ENCODE results near the gene BMP4. TPM values are rescaled to one million over a fixed set of nuclear protein-coding genes. Genes with fewer than 3 reads are reported as not detected.

The BMP4 gene
- under 1 TPM in 1 of 2 experiments, not detected in 1; 0.20 TPM for total RNA-seq
- not detected for polyA plus RNA-seq

DNA sequence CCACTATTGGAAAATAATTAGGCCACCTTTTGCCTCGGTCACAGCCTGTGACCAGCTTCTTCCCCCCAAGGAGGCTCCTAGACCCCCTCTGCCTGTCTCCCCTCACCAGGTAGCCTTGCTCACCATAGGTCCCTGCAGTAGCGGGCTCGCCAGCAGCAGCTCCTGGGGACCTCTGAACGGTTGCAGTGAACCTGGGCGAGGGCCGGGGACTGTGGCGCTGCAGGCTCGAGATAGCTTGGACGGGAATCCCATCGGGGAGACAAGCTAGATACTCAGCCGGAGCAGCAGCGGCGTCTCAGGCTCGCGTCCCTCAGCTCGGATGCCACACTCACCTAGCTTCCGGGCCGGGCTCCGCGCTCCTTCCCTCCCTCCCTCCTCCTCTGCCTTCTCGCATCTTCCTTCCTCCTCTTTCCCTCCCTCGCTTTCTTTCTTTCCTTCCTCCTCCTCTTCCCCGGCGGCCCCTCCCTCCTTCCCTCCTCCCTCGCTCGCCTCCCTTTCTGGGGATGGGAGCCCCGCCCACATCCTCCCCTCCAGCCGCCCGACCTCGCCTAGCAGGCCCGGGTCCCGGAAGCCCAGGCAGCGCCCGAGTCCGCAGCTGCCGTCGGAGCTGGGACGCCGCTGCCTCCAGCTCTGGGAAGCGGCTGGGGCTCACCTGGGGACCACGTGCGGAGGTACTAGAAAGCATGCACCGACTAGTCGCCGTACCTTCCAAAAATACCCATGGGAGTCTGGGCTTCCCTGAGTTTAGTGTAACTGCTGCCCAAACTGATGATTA, at the start of gene BMP4:
BMP4 (minus strand) TSS at position 399 of the 775 bp plus-strand sequence. CDS start 4,603 bp downstream, outside the sequence.
- Mint-ChIP-seq H3K27me3 (peaks cover 51 to 77% of the 10 kb centered on the region in 2 donors), H3K4me3 (peak within 1 kb of the TSS in 6 of 7 donors; percentile 53 to 82 (median 64)), H3K9me3 (peaks cover 0 to 3% (median 2%) of the 10 kb centered on the region in 5 donors), H3K4me1 (peaks cover 21 to 41% (median 31%) of the 10 kb centered on the region in 3 donors), H3K27ac (peak within 1 kb of the TSS in 1 of 8 donors; percentile 33), H3K36me3 (no peaks in the 10 kb centered on the region)
- Histone ChIP-seq H3K4me1 (ENCODE audit: insufficient read depth, low read length) (no peaks in the 10 kb centered on the region), H3K4me3 (ENCODE audit: low read length) (peak within 1 kb of the TSS; percentile 39), H3K27me3 (ENCODE audit: insufficient read depth, low read length, poor library complexity, severe bottlenecking) (peaks cover 6% of the 10 kb centered on the region), H3K27ac (ENCODE audit: low read depth, low read length) (no peak within 1 kb of the TSS), H3K9me3 (ENCODE audit: low read length) (no peaks in the 10 kb centered on the region), H3K36me3 (ENCODE audit: insufficient read depth, low read length) (no peaks in the 10 kb centered on the region)
- peak in 1 of 5 donors; percentile 3 for DNase-seq
- ChIA-PET CTCF (no interaction called here), POLR2A (no interaction called here)

DNA sequence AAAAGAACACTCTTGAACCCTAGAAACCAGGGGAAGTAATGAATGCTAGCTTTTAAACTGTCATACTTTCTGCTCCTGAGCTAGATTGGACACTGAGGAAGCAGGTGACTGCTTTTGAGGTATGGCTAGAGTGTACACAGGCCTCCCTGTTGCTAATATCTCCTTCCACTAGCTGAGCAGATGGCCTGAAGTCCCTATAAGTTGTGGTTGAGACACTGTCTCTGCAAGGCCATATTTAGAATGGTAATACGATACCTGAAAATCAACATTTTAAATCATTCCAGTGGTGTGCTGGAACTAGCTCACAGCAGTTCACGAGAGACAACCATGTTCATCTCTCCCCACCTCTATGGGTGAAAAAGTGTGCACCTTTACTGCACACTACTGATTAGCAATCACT, 46.4 kb upstream of the BMP4 start:
- Histone ChIP-seq H3K4me1 (ENCODE audit: insufficient read depth, low read length) (no peaks in the 10 kb centered on the region), H3K27ac (ENCODE audit: low read depth, low read length) (no peak overlapping the region), H3K9me3 (ENCODE audit: low read length) (no peaks in the 10 kb centered on the region), H3K36me3 (ENCODE audit: insufficient read depth, low read length) (no peaks in the 10 kb centered on the region), H3K4me3 (ENCODE audit: low read length) (no peak overlapping the region), H3K27me3 (ENCODE audit: insufficient read depth, low read length, poor library complexity, severe bottlenecking) (no peaks in the 10 kb centered on the region)
- Mint-ChIP-seq H3K4me1 (no peaks in the 10 kb centered on the region), H3K9me3 (peaks cover 0 to 9% (median 4%) of the 10 kb centered on the region in 5 donors), H3K27me3 (peaks cover 0 to 4% of the 10 kb centered on the region in 2 donors), H3K4me3 (no peak overlapping the region), H3K36me3 (no peaks in the 10 kb centered on the region), H3K27ac (no peak overlapping the region)
- POLR2A ChIA-PET, result no interaction called here
- CTCF ChIA-PET, result no interaction called here
- no peak for DNase-seq

DNA sequence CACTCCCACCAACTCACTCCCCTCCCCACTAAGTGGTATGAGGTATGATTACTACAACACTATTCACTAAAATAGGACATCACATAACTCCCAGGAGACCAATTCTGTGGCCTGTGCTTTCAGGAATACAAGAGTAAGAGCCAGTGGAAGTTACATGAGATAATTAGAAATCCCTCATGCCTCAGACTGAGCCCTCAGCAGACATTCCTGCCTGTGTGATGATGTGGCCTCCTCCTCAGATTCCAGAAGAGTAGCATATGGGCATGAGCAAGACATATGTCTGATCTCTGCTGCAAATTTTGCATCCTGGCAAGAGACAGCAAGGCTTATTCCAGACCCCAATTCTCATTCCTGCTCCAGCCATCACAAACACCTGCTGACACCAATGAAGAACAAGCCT, 46.0 kb upstream of the BMP4 start:
- Mint-ChIP-seq H3K9me3 (peaks cover 0 to 8% (median 4%) of the 10 kb centered on the region in 5 donors), H3K27me3 (peaks cover 0 to 4% of the 10 kb centered on the region in 2 donors), H3K4me3 (no peak overlapping the region), H3K4me1 (no peaks in the 10 kb centered on the region), H3K36me3 (no peaks in the 10 kb centered on the region), H3K27ac (no peak overlapping the region)
- Histone ChIP-seq H3K4me3 (ENCODE audit: low read length) (no peak overlapping the region), H3K27ac (ENCODE audit: low read depth, low read length) (no peak overlapping the region), H3K27me3 (ENCODE audit: insufficient read depth, low read length, poor library complexity, severe bottlenecking) (no peaks in the 10 kb centered on the region), H3K36me3 (ENCODE audit: insufficient read depth, low read length) (no peaks in the 10 kb centered on the region), H3K9me3 (ENCODE audit: low read length) (no peaks in the 10 kb centered on the region), H3K4me1 (ENCODE audit: insufficient read depth, low read length) (no peaks in the 10 kb centered on the region)
- POLR2A ChIA-PET, result no interaction called here
- no peak for DNase-seq
- CTCF ChIA-PET, result no interaction called here

DNA sequence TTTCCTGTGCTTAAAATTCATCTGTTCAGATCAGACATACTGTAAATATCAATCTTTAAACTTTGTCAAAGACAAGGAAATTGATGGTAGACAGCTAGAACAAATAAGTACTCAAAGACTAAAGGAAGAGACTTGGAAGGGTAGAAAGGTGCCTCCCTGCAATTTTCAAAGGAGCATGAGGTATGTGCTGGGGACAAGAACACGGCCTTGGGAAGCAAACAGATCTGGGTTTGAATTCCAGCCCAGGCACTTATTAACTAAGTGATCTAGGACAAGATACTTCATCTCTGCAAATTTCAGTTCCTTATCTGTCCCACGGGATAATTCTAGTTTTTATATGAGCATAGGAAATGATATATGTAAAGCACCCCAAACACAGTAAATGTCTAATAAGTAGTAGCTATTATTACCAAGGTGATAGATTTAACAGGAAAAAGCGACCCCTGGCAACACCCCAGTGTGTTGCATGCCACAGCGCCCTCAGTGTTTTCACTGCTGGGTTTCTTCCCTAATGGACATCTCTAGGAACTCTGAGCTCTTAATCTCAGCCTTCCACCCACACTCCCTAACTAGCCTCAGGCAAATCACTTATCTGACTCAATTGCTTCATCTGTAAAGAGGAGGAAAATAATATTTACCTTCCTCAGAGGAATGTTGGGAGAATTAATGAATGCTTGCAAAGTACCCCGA, 44.7 kb upstream of the BMP4 start:
- Histone ChIP-seq H3K4me3 (ENCODE audit: low read length) (no peak overlapping the region), H3K27ac (ENCODE audit: low read depth, low read length) (no peak overlapping the region), H3K36me3 (ENCODE audit: insufficient read depth, low read length) (no peaks in the 10 kb centered on the region), H3K27me3 (ENCODE audit: insufficient read depth, low read length, poor library complexity, severe bottlenecking) (no peaks in the 10 kb centered on the region), H3K9me3 (ENCODE audit: low read length) (no peaks in the 10 kb centered on the region), H3K4me1 (ENCODE audit: insufficient read depth, low read length) (no peaks in the 10 kb centered on the region)
- H3K4me3 Mint-ChIP-seq, result no peak overlapping the region
- peaks cover 0 to 2% of the 10 kb centered on the region in 2 donors for H3K27me3 Mint-ChIP-seq
- no peaks in the 10 kb centered on the region for H3K4me1 Mint-ChIP-seq
- no peaks in the 10 kb centered on the region for H3K36me3 Mint-ChIP-seq
- H3K9me3 Mint-ChIP-seq, result peaks cover 0 to 4% (median 2%) of the 10 kb centered on the region in 5 donors
- H3K27ac Mint-ChIP-seq, result no peak overlapping the region
- DNase-seq, result no peak
- ChIA-PET POLR2A (no interaction called here), CTCF (no interaction called here)

DNA sequence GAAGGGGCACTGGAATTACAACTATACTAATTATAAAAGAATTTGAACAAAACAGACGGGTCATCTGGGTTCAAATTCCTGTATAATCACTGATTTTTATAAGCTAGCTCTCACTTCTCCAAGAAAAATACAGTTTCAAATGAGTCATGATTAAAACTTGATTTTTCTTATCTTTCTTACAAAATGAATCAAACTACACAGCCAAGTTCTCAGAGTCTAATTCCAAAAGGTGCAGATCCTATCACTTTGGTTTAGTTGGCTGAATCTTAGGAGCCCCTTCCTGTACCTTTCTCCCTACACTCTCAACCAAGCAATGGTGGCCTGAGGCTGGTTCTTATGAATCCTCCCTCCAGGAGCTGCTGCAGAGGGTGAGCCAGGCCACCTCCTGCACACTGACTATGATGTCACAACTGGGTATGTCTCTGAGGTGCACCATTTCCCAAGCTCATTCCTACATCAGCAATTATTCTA, 43.8 kb upstream of the BMP4 start:
- Histone ChIP-seq H3K27ac (ENCODE audit: low read depth, low read length) (no peak overlapping the region), H3K4me3 (ENCODE audit: low read length) (no peak overlapping the region), H3K9me3 (ENCODE audit: low read length) (no peaks in the 10 kb centered on the region), H3K4me1 (ENCODE audit: insufficient read depth, low read length) (no peaks in the 10 kb centered on the region), H3K36me3 (ENCODE audit: insufficient read depth, low read length) (no peaks in the 10 kb centered on the region), H3K27me3 (ENCODE audit: insufficient read depth, low read length, poor library complexity, severe bottlenecking) (no peaks in the 10 kb centered on the region)
- POLR2A ChIA-PET, result no interaction called here
- no peak for DNase-seq
- H3K36me3 Mint-ChIP-seq, result no peaks in the 10 kb centered on the region
- H3K27me3 Mint-ChIP-seq, result no peaks in the 10 kb centered on the region
- no peaks in the 10 kb centered on the region for H3K4me1 Mint-ChIP-seq
- H3K27ac Mint-ChIP-seq, result no peak overlapping the region
- no peak overlapping the region for H3K4me3 Mint-ChIP-seq
- H3K9me3 Mint-ChIP-seq, result peaks cover 0 to 3% (median 0%) of the 10 kb centered on the region in 5 donors
- CTCF ChIA-PET, result no interaction called here

DNA sequence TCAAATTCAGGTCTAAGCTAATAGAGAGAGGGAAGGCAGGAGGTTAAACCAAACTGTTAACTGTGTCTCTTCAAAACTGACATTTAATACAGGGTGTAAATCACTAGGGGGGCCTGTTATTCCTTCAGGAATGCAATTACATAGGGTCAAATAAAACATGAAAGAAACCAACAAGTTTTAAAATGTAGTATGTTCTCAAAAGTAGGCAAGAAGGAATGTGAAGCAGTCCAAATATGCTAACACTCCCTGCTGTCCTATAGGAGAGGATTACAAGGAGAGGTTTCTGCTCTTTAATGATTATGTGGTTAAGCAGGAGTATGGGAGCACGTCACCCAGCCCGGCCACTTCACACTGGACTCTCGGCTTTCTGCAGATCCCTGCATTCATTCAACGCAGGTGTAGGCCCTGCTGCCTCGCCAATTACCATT, 42.5 kb upstream of the BMP4 start:
- no peak overlapping the region for H3K4me3 ChIP-seq (ENCODE audit: low read length)
- Mint-ChIP-seq H3K4me3 (no peak overlapping the region), H3K27me3 (no peaks in the 10 kb centered on the region), H3K4me1 (no peaks in the 10 kb centered on the region), H3K36me3 (no peaks in the 10 kb centered on the region), H3K9me3 (peaks cover 0 to 3% (median 0%) of the 10 kb centered on the region in 5 donors), H3K27ac (no peak overlapping the region)
- no peaks in the 10 kb centered on the region for H3K9me3 ChIP-seq (ENCODE audit: low read length)
- H3K36me3 ChIP-seq (ENCODE audit: insufficient read depth, low read length), result no peaks in the 10 kb centered on the region
- H3K27me3 ChIP-seq (ENCODE audit: insufficient read depth, low read length, poor library complexity, severe bottlenecking), result no peaks in the 10 kb centered on the region
- no peak for DNase-seq
- ChIA-PET CTCF (no interaction called here), POLR2A (no interaction called here)
- no peaks in the 10 kb centered on the region for H3K4me1 ChIP-seq (ENCODE audit: insufficient read depth, low read length)
- no peak overlapping the region for H3K27ac ChIP-seq (ENCODE audit: low read depth, low read length)

DNA sequence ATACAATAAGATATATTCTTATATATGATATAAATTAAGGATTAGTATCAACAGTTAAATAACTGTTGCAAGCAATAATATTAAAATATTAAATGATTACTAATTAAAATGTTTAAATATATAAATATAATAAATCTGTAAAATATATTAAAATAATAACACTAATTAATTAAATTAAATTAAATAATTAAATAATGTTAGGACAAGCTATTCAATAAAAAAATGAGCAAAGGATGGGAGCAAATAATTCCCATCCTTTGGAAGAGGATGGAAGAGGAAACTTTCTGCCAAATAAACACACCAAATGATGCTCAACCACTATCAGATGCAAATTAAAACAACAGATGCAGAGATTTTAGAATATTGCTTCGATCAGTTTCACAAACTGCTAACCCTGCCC, 39.4 kb upstream of the BMP4 start:
- ChIA-PET POLR2A (no interaction called here), CTCF (no interaction called here)

DNA sequence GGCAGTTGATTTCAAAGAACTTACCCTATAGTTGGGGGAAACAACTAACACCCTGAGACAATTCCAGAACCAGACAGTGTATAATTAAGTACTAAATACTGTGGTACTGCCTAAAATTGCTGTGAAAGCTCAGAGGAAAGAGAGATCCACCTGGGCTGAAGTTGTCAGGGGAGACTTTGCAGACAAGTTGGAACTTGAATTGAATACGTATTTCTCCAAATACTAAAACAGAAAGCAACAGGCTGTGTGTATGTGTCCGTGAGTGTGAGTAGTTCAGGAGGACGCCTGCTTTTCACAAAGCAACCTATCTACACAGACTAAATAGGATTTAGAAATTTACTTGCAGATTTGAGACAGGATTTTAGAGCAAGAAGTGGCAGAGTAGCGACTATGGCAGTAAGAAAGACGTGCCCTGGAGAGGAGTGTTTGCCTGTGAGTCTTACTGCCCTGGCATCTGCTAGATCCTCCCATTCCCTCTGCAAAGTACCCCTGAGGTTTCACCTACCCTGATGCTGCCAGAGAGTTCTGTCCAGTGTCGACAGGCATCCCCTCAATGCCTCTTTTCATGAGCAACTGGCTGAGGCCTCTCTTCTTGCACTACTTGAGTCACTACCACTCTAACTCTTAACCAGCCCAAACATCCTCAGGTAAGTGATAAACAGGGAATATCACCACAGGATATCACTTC, 37.4 kb upstream of the BMP4 start:
- Histone ChIP-seq H3K27me3 (ENCODE audit: insufficient read depth, low read length, poor library complexity, severe bottlenecking) (no peaks in the 10 kb centered on the region), H3K27ac (ENCODE audit: low read depth, low read length) (no peak overlapping the region), H3K36me3 (ENCODE audit: insufficient read depth, low read length) (no peaks in the 10 kb centered on the region), H3K4me3 (ENCODE audit: low read length) (no peak overlapping the region), H3K9me3 (ENCODE audit: low read length) (no peaks in the 10 kb centered on the region), H3K4me1 (ENCODE audit: insufficient read depth, low read length) (no peaks in the 10 kb centered on the region)
- no peak for DNase-seq
- H3K36me3 Mint-ChIP-seq, result no peaks in the 10 kb centered on the region
- CTCF ChIA-PET, result no interaction called here
- H3K4me1 Mint-ChIP-seq, result no peaks in the 10 kb centered on the region
- no peaks in the 10 kb centered on the region for H3K27me3 Mint-ChIP-seq
- H3K9me3 Mint-ChIP-seq, result peaks cover 2 to 4% (median 3%) of the 10 kb centered on the region in 5 donors
- no peak overlapping the region for H3K27ac Mint-ChIP-seq
- H3K4me3 Mint-ChIP-seq, result no peak overlapping the region
- POLR2A ChIA-PET, result no interaction called here

More for the DNA sequence above, 39.4 kb upstream of the BMP4 start:
- Mint-ChIP-seq H3K36me3 (no peaks in the 10 kb centered on the region), H3K4me1 (no peaks in the 10 kb centered on the region), H3K4me3 (no peak overlapping the region), H3K9me3 (peaks cover 0 to 4% (median 3%) of the 10 kb centered on the region in 5 donors), H3K27me3 (no peaks in the 10 kb centered on the region), H3K27ac (no peak overlapping the region)
- no peaks in the 10 kb centered on the region for H3K27me3 ChIP-seq (ENCODE audit: insufficient read depth, low read length, poor library complexity, severe bottlenecking)
- no peak overlapping the region for H3K4me3 ChIP-seq (ENCODE audit: low read length)
- no peaks in the 10 kb centered on the region for H3K9me3 ChIP-seq (ENCODE audit: low read length)
- DNase-seq, result no peak
- H3K36me3 ChIP-seq (ENCODE audit: insufficient read depth, low read length), result no peaks in the 10 kb centered on the region
- no peaks in the 10 kb centered on the region for H3K4me1 ChIP-seq (ENCODE audit: insufficient read depth, low read length)
- no peak overlapping the region for H3K27ac ChIP-seq (ENCODE audit: low read depth, low read length)

All from CD8-positive, alpha-beta memory T cell (primary cell).